GM12878 (cell line): Measurements from ENCODE around the gene TMBIM6.

Experiments
- CEBPB ChIP-seq, 2 experiments: fragments of 150-350 bp in 1 of 2; IDR thresholded peaks; 2 replicates each; pipeline ENCODE4 v1.6.1; 2012 to 2014; ENCODE audit warnings: low read depth in 2 of 2, low read length in 2 of 2, borderline replicate concordance in 1 of 2, inconsistent platforms in 1 of 2
- CHD2 ChIP-seq: IDR thresholded peaks from 2 replicates; pipeline ENCODE4 v1.6.1; 2011; ENCODE audit warnings: low read depth, low read length, improper control_type of control experiment, borderline replicate concordance
- CREB1 ChIP-seq: IDR thresholded peaks from 2 replicates; pipeline ENCODE4 v1.6.1; 2012; ENCODE audit warnings: low read depth, mild to moderate bottlenecking, inconsistent platforms
- CREM ChIP-seq: IDR thresholded peaks from 2 replicates; pipeline ENCODE4 v1.6.1; 2014; ENCODE audit warnings: antibody characterized with exemption, low read depth
- ESRRA ChIP-seq: IDR thresholded peaks from 2 replicates; pipeline ENCODE4 v1.6.1; 2012; ENCODE audit warnings: mild to moderate bottlenecking, low read length, improper control_type of control experiment
- NBN ChIP-seq: fragments of 450-650 bp; IDR thresholded peaks from 2 replicates; pipeline ENCODE4 v1.6.1; 2016
- NR2C2 ChIP-seq: IDR thresholded peaks from 2 replicates; pipeline ENCODE4 v1.6.1; 2011; ENCODE audit warnings: borderline replicate concordance, low read depth; ENCODE audit not compliant: control insufficient read depth, insufficient read length
- POLR2A ChIP-seq: IDR thresholded peaks from 2 replicates; pipeline ENCODE4 v1.6.1; 2011; ENCODE audit warnings: low read depth, mild to moderate bottlenecking, low read length
- SMC3 ChIP-seq: IDR thresholded peaks from 2 replicates; pipeline ENCODE4 v1.6.1; 2011; ENCODE audit warnings: low read length, improper control_type of control experiment, borderline replicate concordance
- TF ChIP-seq, protein P1 (sequence below): IDR thresholded peaks from 2 replicates; pipeline ENCODE4 v1.6.1; 2012; ENCODE audit warnings: low read depth, low read length, improper control_type of control experiment
- TF ChIP-seq, protein P2 (sequence below), 3 experiments: IDR thresholded peaks in 2 of 3; conservative IDR thresholded peaks in 1 of 3; 2 replicates each; pipeline ENCODE4 v1.5.1; 2011; ENCODE audit warnings: low read depth in 3 of 3, low read length in 3 of 3, mild to moderate bottlenecking in 3 of 3, control low read depth in 2 of 3, moderate library complexity in 2 of 3, inconsistent platforms in 1 of 3, mixed read lengths in 1 of 3; ENCODE audit not compliant: control insufficient read depth in 2 of 3, insufficient read depth in 1 of 3; ENCODE audit errors: extremely low read depth in 1 of 3
- TF ChIP-seq, protein P3 (sequence below): IDR thresholded peaks from 2 replicates; pipeline ENCODE4 v1.6.1; 2011; ENCODE audit warnings: low read depth, low read length, improper control_type of control experiment, borderline replicate concordance
- TF ChIP-seq, protein P4 (sequence below): IDR thresholded peaks from 2 replicates; pipeline ENCODE4 v1.6.1; 2012; ENCODE audit warnings: improper control_type of control experiment, low read depth, low read length; ENCODE audit not compliant: insufficient replicate concordance

DNA sequence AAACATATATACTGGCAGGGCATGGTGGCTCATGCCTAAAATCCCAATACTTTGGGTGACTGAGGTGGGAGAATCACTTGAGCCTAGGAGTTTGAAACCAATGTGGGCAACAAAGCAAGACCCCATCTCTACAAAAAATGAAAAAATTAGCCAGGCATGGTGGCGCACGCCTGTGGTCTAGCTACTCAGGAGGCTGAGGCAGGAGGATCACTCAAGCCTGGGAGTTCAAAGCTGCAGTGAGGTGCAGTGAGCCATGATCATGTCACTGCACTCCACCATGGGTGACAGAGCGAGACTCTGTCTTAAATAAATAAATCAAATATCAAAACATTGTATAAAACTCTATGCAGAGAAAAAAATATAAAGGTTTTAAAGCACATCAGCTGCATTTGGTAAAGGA is 39.3 kb upstream of the TMBIM6 start:
- TF ChIP-seq CEBPB (IDR thresholded peaks at IDR 0.05; ENCODE audit: borderline replicate concordance in 1 of 2, low read depth in 2 of 2, low read length in 2 of 2) (no peak), POLR2A (no peak), CREB1 (no peak), CHD2 (no peak), NBN (peak; percentile 47; the same call in 1 of the 2 replicates), CREM (no peak), SMC3 (no peak), ESRRA (no peak), NR2C2 (no peak)
- TF ChIP-seq, protein P1, sequence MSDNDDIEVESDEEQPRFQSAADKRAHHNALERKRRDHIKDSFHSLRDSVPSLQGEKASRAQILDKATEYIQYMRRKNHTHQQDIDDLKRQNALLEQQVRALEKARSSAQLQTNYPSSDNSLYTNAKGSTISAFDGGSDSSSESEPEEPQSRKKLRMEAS, result no peak
- TF ChIP-seq, protein P2, sequence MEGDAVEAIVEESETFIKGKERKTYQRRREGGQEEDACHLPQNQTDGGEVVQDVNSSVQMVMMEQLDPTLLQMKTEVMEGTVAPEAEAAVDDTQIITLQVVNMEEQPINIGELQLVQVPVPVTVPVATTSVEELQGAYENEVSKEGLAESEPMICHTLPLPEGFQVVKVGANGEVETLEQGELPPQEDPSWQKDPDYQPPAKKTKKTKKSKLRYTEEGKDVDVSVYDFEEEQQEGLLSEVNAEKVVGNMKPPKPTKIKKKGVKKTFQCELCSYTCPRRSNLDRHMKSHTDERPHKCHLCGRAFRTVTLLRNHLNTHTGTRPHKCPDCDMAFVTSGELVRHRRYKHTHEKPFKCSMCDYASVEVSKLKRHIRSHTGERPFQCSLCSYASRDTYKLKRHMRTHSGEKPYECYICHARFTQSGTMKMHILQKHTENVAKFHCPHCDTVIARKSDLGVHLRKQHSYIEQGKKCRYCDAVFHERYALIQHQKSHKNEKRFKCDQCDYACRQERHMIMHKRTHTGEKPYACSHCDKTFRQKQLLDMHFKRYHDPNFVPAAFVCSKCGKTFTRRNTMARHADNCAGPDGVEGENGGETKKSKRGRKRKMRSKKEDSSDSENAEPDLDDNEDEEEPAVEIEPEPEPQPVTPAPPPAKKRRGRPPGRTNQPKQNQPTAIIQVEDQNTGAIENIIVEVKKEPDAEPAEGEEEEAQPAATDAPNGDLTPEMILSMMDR (IDR thresholded peaks at IDR 0.05 in 2 of 3, conservative IDR thresholded peaks at IDR 0.05 in 1 of 3; ENCODE audit: control insufficient read depth in 2 of 3, extremely low read depth in 1 of 3, insufficient read depth in 1 of 3, low read depth in 3 of 3, low read length in 3 of 3), result no peak
- TF ChIP-seq, protein P3, sequence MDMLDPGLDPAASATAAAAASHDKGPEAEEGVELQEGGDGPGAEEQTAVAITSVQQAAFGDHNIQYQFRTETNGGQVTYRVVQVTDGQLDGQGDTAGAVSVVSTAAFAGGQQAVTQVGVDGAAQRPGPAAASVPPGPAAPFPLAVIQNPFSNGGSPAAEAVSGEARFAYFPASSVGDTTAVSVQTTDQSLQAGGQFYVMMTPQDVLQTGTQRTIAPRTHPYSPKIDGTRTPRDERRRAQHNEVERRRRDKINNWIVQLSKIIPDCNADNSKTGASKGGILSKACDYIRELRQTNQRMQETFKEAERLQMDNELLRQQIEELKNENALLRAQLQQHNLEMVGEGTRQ, result no peak
- TF ChIP-seq, protein P4, sequence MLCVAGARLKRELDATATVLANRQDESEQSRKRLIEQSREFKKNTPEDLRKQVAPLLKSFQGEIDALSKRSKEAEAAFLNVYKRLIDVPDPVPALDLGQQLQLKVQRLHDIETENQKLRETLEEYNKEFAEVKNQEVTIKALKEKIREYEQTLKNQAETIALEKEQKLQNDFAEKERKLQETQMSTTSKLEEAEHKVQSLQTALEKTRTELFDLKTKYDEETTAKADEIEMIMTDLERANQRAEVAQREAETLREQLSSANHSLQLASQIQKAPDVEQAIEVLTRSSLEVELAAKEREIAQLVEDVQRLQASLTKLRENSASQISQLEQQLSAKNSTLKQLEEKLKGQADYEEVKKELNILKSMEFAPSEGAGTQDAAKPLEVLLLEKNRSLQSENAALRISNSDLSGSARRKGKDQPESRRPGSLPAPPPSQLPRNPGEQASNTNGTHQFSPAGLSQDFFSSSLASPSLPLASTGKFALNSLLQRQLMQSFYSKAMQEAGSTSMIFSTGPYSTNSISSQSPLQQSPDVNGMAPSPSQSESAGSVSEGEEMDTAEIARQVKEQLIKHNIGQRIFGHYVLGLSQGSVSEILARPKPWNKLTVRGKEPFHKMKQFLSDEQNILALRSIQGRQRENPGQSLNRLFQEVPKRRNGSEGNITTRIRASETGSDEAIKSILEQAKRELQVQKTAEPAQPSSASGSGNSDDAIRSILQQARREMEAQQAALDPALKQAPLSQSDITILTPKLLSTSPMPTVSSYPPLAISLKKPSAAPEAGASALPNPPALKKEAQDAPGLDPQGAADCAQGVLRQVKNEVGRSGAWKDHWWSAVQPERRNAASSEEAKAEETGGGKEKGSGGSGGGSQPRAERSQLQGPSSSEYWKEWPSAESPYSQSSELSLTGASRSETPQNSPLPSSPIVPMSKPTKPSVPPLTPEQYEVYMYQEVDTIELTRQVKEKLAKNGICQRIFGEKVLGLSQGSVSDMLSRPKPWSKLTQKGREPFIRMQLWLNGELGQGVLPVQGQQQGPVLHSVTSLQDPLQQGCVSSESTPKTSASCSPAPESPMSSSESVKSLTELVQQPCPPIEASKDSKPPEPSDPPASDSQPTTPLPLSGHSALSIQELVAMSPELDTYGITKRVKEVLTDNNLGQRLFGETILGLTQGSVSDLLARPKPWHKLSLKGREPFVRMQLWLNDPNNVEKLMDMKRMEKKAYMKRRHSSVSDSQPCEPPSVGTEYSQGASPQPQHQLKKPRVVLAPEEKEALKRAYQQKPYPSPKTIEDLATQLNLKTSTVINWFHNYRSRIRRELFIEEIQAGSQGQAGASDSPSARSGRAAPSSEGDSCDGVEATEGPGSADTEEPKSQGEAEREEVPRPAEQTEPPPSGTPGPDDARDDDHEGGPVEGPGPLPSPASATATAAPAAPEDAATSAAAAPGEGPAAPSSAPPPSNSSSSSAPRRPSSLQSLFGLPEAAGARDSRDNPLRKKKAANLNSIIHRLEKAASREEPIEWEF, result no peak
